AG04449 (cell line): ENCODE measurements around the gene MYO5A.

Experiments used
- CTCF ChIA-PET: fragments of 350-600 bp; formaldehyde crosslinking; extraction: SDS; loops from one replicate; lab custom pipeline; 2021; ENCODE audit warnings: antibody characterized with exemption; lab: Yijun Ruan, JAX
- POLR2A ChIA-PET: fragments of 400-600, 350-600 bp; formaldehyde crosslinking; extraction: SDS; loops from one replicate; lab custom pipeline; 2020; ENCODE audit warnings: antibody characterized with exemption, inconsistent platforms; lab: Yijun Ruan, JAX
- DNase-seq: peaks from one replicate; pipeline ENCODE4 v3.0.0-alpha.2; 2010; ENCODE audit warnings: low read depth, low spot score
- H3K4me3 ChIP-seq: 2 replicates; pipeline ENCODE4 v1.5.1; 2011; ENCODE audit warnings: low read depth, mild to moderate bottlenecking, control low read depth, low read length
- TF ChIP-seq, protein P1 (sequence below): IDR thresholded peaks from one replicate; pipeline ENCODE4 v1.5.1; 2011; ENCODE audit warnings: mild to moderate bottlenecking, moderate library complexity, low read length, control low read depth, inconsistent platforms; ENCODE audit not compliant: insufficient read depth; ENCODE audit errors: missing control alignments

Gene MYO5A

DNA sequence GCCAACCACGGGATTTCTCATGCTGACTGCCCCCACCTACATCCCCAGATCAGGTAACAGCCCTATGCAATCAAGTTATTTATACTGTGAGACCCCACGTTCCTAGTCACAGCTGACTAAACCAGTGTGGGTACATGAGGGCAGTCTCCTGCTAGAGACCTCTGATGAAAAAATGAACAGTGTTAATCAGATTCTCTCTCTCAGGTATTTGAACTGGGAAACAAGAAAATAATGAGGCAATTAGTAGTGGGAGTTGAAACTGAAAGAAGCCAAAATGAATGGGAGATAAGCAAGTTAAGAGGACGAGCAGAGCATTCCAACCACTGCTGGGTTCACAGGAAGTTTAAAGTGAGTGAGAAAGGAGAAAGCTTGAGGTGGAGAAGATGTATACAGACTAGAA is 134.6 kb downstream of the MYO5A start:
- TF ChIP-seq, protein P1, sequence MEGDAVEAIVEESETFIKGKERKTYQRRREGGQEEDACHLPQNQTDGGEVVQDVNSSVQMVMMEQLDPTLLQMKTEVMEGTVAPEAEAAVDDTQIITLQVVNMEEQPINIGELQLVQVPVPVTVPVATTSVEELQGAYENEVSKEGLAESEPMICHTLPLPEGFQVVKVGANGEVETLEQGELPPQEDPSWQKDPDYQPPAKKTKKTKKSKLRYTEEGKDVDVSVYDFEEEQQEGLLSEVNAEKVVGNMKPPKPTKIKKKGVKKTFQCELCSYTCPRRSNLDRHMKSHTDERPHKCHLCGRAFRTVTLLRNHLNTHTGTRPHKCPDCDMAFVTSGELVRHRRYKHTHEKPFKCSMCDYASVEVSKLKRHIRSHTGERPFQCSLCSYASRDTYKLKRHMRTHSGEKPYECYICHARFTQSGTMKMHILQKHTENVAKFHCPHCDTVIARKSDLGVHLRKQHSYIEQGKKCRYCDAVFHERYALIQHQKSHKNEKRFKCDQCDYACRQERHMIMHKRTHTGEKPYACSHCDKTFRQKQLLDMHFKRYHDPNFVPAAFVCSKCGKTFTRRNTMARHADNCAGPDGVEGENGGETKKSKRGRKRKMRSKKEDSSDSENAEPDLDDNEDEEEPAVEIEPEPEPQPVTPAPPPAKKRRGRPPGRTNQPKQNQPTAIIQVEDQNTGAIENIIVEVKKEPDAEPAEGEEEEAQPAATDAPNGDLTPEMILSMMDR: no peak
- ChIA-PET CTCF (no interaction called here), POLR2A (no interaction called here)
- DNase-seq: no peak
- H3K4me3 ChIP-seq: no peak overlapping the region

DNA sequence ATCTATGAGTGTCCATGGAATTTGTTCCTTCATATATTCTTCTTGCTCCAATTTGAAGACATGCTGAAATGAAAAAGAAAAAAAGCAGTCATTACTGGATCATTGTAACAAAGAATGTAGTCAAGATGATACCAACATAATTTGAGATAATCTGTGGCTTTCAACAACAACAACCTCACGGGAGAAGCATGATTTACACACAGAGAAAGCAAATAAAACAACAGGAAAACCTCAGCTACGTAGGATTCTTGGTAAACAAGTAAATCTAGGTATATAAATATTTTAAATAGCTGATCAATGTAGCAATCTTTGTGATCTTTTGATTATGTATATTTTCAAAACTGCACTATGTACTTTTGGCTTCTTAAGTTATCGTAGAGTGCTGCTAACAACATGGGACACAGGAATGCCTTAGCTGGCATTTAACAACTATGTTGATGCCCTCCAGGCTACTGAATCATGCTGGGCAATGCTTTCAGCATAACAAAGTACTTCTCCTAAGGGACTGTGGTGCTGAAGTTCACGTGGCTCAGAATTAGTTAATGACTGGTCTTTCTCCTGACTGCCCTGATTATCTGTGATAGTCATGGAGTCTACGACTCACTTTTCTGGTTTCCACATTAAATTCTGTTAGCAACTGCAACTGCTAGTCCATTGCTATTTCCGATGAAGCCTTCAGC is 136.5 kb downstream of the MYO5A start:
- TF ChIP-seq, protein P1: no peak
- no peak overlapping the region for H3K4me3 ChIP-seq
- ChIA-PET POLR2A (no interaction called here), CTCF (interaction anchor here (1.6 kb wide), 1 partner anchor 41 kb away, joined by 4 read pairs; no protein-coding TSS in a partner anchor)
- DNase-seq: peak; percentile 26

GRCh38 chr15:52391069-52391468 is 137.6 kb downstream of the MYO5A start:
- no peak for DNase-seq
- no peak overlapping the region for H3K4me3 ChIP-seq
- ChIA-PET CTCF (no interaction called here), POLR2A (no interaction called here)
- TF ChIP-seq, protein P1: no peak

- no peak overlapping the region for H3K4me3 ChIP-seq
- TF ChIP-seq, protein P1: no peak
- DNase-seq: no peak
- ChIA-PET POLR2A (no interaction called here), CTCF (no interaction called here)
Measured at GRCh38 chr15:52385670-52386069, 143.0 kb downstream of the MYO5A start.

DNA sequence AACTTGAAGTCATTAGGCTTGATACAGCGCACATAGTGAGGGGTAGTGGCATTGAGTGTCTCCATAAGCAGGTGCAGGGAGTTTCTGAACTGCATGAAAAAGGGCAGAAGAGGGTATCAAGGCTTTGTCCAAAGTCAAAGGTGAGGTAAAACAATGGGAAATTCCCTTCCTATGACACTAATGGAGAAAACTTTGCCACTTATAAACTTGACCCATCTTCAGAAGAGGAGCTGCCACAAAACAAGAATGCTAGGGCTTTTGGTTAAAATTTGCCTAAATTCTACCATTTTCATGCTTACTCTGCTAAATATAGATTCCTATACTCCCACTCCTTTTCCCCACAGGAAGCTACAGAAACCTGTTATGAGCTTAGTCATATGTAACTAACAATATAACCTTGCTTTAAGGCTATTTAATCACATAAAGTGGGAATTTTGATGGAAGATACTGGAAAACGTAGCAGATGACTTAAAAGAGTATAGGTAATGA is 145.5 kb downstream of the MYO5A start:
- TF ChIP-seq, protein P1: no peak
- DNase-seq: no peak
- H3K4me3 ChIP-seq: no peak overlapping the region
- ChIA-PET POLR2A (no interaction called here), CTCF (interaction anchor here (0.7 to 0.9 kb wide), 2 partner anchors 20 to 22 kb away, joined by 3 read pairs; no protein-coding TSS in a partner anchor)

GRCh38 chr15:52382647-52383046 is 146.0 kb downstream of the MYO5A start:
- POLR2A ChIA-PET: no interaction called here
- CTCF ChIA-PET: no interaction called here
- no peak overlapping the region for H3K4me3 ChIP-seq
- TF ChIP-seq, protein P1: no peak
- DNase-seq: no peak
